HepG2 (cell line): ENCODE measurements around the gene KIN. TPM values are rescaled to one million over a fixed set of nuclear protein-coding genes. Genes with fewer than 3 reads are reported as not detected.

ENCODE experiments used
- CAMTA2 ChIP-seq: sonication (generic); formaldehyde crosslinking; IDR thresholded peaks from 2 replicates; pipeline ENCODE4 v1.4.0; 2020; ENCODE audit warnings: mild to moderate bottlenecking, missing genetic modification reagents, borderline replicate concordance
- DMAP1 ChIP-seq: IDR thresholded peaks from 2 replicates; pipeline ENCODE4 v1.6.1; 2016
- FOSL2 ChIP-seq: sonication (generic); formaldehyde crosslinking; IDR thresholded peaks from 2 replicates; pipeline ENCODE4 v1.4.0; 2020; ENCODE audit warnings: missing genetic modification reagents
- HDAC6 ChIP-seq: fragments of 200-600 bp; sonication (generic); IDR thresholded peaks from 2 replicates; pipeline ENCODE4 v1.7.0; 2017; ENCODE audit warnings: mild to moderate bottlenecking, antibody characterized with exemption, low read length, low read depth
- IKZF1 ChIP-seq: fragments of 450-650 bp; IDR thresholded peaks from 2 replicates; pipeline ENCODE4 v1.7.1; 2016
- KMT2B ChIP-seq: IDR thresholded peaks from 2 replicates; pipeline ENCODE4 v1.6.1; 2016; ENCODE audit warnings: missing genetic modification reagents, missing compliant biosample characterization
- MLLT10 ChIP-seq: sonication (generic); formaldehyde crosslinking; IDR thresholded peaks from 2 replicates; pipeline ENCODE4 v1.4.0; 2020; ENCODE audit warnings: missing genetic modification reagents
- NFIB ChIP-seq: sonication (generic); formaldehyde crosslinking; IDR thresholded peaks from 2 replicates; pipeline ENCODE4 v1.9.0; 2021; ENCODE audit warnings: missing genetic modification reagents, mild to moderate bottlenecking, borderline replicate concordance
- PLRG1 ChIP-seq: fragments of 450-650 bp; conservative IDR thresholded peaks from 2 replicates; pipeline ENCODE4 v1.6.1; 2016
- PRPF4 ChIP-seq: fragments of 200-400 bp; formaldehyde crosslinking; IDR thresholded peaks from 2 replicates; pipeline ENCODE4 v1.6.1; 2016; ENCODE audit warnings: low read length, low read depth; ENCODE audit not compliant: poor library complexity, severe bottlenecking
- ZKSCAN1 ChIP-seq: fragments of 150-350 bp; IDR thresholded peaks from 2 replicates; pipeline ENCODE4 v1.6.1; 2014; ENCODE audit warnings: low read length
- ZNF10 ChIP-seq: sonication (generic); formaldehyde crosslinking; IDR thresholded peaks from 2 replicates; pipeline ENCODE4 v1.4.0; 2020; ENCODE audit warnings: mild to moderate bottlenecking, low read depth, missing genetic modification reagents, borderline replicate concordance
- ZNF251 ChIP-seq: sonication (generic); formaldehyde crosslinking; IDR thresholded peaks from 2 replicates; pipeline ENCODE4 v1.9.0; 2021; ENCODE audit warnings: mild to moderate bottlenecking, missing genetic modification reagents
- ZNF296 ChIP-seq: sonication (generic); formaldehyde crosslinking; conservative IDR thresholded peaks from 2 replicates; pipeline ENCODE4 v1.5.0; 2020; ENCODE audit warnings: mild to moderate bottlenecking, missing genetic modification reagents
- ZNF530 ChIP-seq: sonication (generic); formaldehyde crosslinking; IDR thresholded peaks from 2 replicates; pipeline ENCODE4 v1.5.0; 2020; ENCODE audit warnings: low read depth, mild to moderate bottlenecking, missing genetic modification reagents
- ZNF678 ChIP-seq: sonication (generic); formaldehyde crosslinking; IDR thresholded peaks from 2 replicates; pipeline ENCODE4 v1.4.0; 2020; ENCODE audit warnings: mild to moderate bottlenecking, missing genetic modification reagents
- polyA plus RNA-seq, 8 experiments: library from polyadenylated mRNA; depleted of rRNA in 3 of 8; stranded (reverse) in 7 of 8; unstranded in 1 of 8; fragments of >200 nt; fragmentation: Illumina TruSeq in 4 of 8; extraction: Trizol in 4 of 8; gene quantifications; 2 replicates each; pipeline versions ENCODE4 v1.2.1 to v1.2.3, GENCODE V29; 2011 to 2016; ENCODE audit warnings: low read depth in 4 of 8, missing spikeins in 1 of 8, mixed read lengths in 1 of 8; ENCODE audit not compliant: insufficient read depth in 1 of 8
- total RNA-seq, 5 experiments: library from RNA; depleted of rRNA; stranded (reverse); fragments of >200 nt; fragmentation: Illumina TruSeq; extraction: Trizol; gene quantifications; 2 replicates each; pipeline ENCODE4 v1.2.3, GENCODE V29; 2016; ENCODE audit warnings: low read depth in 1 of 5
- TF ChIP-seq, protein P1 (sequence below): sonication (generic); formaldehyde crosslinking; IDR thresholded peaks from 2 replicates; pipeline ENCODE4 v1.5.0; 2020; ENCODE audit warnings: mild to moderate bottlenecking, missing genetic modification reagents, borderline replicate concordance
- TF ChIP-seq, protein P2 (sequence below): fragments of 450-650 bp; IDR thresholded peaks from 2 replicates; pipeline ENCODE4 v1.6.1; 2017
- TF ChIP-seq, protein P3 (sequence below): sonication (generic); formaldehyde crosslinking; IDR thresholded peaks from 2 replicates; pipeline ENCODE4 v1.5.1; 2020; ENCODE audit warnings: missing genetic modification reagents, mild to moderate bottlenecking, borderline replicate concordance
- TF ChIP-seq, protein P4 (sequence below): sonication (generic); formaldehyde crosslinking; IDR thresholded peaks from 2 replicates; pipeline ENCODE4 v1.4.0; 2020; ENCODE audit warnings: missing genetic modification reagents, borderline replicate concordance
- TF ChIP-seq, protein P5 (sequence below): sonication (generic); formaldehyde crosslinking; IDR thresholded peaks from 2 replicates; pipeline ENCODE4 v1.4.0; 2020; ENCODE audit warnings: missing genetic modification reagents

Gene KIN
- total and polyA plus RNA-seq, 2 of the 13 experiments (the other 11 are each of a cell fraction or from before 2014, with no cell fraction given), result 4.9 to 23.2 TPM

DNA sequence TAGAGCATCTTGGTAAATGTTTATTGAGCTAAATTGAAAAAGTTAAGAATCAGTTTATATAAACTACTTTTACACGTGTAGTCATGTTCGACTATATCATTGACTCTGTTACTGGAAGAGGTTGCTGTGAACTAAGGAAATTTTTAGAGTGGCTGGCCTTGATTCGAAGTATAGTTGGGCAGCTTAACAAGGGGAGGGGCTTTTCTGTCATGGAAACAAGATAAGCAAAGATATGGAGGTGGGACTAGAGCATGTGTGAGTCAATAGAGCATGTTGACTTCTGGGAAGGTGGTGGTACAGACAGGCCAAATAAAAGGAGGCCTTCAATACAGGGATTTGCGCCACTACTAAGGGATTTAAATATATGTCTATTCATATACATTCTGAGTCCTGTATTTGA is 7.8 kb upstream of the KIN start (continued):
- TF ChIP-seq, protein P1, sequence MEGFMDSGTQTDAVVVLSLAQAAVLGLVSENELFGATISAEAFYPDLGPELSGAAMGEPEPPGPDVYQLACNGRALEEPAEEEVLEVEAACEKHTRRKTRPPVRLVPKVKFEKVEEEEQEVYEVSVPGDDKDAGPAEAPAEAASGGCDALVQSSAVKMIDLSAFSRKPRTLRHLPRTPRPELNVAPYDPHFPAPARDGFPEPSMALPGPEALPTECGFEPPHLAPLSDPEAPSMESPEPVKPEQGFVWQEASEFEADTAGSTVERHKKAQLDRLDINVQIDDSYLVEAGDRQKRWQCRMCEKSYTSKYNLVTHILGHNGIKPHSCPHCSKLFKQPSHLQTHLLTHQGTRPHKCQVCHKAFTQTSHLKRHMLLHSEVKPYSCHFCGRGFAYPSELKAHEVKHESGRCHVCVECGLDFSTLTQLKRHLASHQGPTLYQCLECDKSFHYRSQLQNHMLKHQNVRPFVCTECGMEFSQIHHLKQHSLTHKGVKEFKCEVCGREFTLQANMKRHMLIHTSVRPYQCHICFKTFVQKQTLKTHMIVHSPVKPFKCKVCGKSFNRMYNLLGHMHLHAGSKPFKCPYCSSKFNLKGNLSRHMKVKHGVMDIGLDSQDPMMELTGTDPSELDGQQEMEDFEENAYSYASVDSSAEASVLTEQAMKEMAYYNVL (CRISPR knock-in tag), result no peak
- TF ChIP-seq FOSL2, result 0 out of 2 replicates have a peak, but pooled peaks have one; percentile 22
- TF ChIP-seq HDAC6, result no peak
- TF ChIP-seq PLRG1, result no peak
- TF ChIP-seq ZNF678 (CRISPR knock-in tag), result no peak
- TF ChIP-seq PRPF4, result no peak
- TF ChIP-seq, protein P2, sequence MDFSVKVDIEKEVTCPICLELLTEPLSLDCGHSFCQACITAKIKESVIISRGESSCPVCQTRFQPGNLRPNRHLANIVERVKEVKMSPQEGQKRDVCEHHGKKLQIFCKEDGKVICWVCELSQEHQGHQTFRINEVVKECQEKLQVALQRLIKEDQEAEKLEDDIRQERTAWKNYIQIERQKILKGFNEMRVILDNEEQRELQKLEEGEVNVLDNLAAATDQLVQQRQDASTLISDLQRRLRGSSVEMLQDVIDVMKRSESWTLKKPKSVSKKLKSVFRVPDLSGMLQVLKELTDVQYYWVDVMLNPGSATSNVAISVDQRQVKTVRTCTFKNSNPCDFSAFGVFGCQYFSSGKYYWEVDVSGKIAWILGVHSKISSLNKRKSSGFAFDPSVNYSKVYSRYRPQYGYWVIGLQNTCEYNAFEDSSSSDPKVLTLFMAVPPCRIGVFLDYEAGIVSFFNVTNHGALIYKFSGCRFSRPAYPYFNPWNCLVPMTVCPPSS, result no peak
- no peak for TF ChIP-seq ZNF10
- TF ChIP-seq KMT2B (CRISPR knock-in tag), result no peak
- TF ChIP-seq, protein P3, sequence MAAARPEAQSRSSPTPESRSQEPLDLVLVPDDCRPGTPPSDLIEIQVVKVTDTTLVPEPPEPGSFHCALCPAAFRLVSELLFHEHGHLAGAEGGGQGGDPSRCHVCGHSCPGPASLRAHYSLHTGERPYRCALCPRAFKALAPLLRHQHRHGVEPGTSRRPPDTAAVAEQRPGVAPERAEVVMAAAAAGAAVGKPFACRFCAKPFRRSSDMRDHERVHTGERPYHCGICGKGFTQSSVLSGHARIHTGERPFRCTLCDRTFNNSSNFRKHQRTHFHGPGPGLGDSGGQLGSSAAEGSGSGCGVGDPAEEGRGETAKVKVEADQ, result no peak
- no peak for TF ChIP-seq IKZF1
- TF ChIP-seq DMAP1, result 0 out of 2 replicates have a peak, but pooled peaks have one; percentile 28
- TF ChIP-seq ZNF530, result no peak
- TF ChIP-seq ZNF251 (CRISPR knock-in tag), result no peak
- TF ChIP-seq, protein P4, sequence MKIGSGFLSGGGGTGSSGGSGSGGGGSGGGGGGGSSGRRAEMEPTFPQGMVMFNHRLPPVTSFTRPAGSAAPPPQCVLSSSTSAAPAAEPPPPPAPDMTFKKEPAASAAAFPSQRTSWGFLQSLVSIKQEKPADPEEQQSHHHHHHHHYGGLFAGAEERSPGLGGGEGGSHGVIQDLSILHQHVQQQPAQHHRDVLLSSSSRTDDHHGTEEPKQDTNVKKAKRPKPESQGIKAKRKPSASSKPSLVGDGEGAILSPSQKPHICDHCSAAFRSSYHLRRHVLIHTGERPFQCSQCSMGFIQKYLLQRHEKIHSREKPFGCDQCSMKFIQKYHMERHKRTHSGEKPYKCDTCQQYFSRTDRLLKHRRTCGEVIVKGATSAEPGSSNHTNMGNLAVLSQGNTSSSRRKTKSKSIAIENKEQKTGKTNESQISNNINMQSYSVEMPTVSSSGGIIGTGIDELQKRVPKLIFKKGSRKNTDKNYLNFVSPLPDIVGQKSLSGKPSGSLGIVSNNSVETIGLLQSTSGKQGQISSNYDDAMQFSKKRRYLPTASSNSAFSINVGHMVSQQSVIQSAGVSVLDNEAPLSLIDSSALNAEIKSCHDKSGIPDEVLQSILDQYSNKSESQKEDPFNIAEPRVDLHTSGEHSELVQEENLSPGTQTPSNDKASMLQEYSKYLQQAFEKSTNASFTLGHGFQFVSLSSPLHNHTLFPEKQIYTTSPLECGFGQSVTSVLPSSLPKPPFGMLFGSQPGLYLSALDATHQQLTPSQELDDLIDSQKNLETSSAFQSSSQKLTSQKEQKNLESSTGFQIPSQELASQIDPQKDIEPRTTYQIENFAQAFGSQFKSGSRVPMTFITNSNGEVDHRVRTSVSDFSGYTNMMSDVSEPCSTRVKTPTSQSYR (CRISPR knock-in tag), result no peak
- TF ChIP-seq, protein P5, sequence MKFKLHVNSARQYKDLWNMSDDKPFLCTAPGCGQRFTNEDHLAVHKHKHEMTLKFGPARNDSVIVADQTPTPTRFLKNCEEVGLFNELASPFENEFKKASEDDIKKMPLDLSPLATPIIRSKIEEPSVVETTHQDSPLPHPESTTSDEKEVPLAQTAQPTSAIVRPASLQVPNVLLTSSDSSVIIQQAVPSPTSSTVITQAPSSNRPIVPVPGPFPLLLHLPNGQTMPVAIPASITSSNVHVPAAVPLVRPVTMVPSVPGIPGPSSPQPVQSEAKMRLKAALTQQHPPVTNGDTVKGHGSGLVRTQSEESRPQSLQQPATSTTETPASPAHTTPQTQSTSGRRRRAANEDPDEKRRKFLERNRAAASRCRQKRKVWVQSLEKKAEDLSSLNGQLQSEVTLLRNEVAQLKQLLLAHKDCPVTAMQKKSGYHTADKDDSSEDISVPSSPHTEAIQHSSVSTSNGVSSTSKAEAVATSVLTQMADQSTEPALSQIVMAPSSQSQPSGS (CRISPR knock-in tag), result no peak
- TF ChIP-seq ZKSCAN1, result no peak
- no peak for TF ChIP-seq ZNF296
- no peak for TF ChIP-seq MLLT10 (CRISPR knock-in tag)
- TF ChIP-seq CAMTA2 (CRISPR knock-in tag), result no peak
- no peak for TF ChIP-seq NFIB
